Skeletal muscle satellite cell (primary cell): ENCODE data around the gene CD6.

Source experiments
- H3K27me3 ChIP-seq: 2 replicates; pipeline ENCODE4 v1.7.0; 2013; ENCODE audit warnings: low read length; ENCODE audit not compliant: control insufficient read depth, insufficient read depth
- H3K36me3 ChIP-seq: 2 replicates; pipeline ENCODE4 v1.7.0; 2013; ENCODE audit warnings: mild to moderate bottlenecking, control low read depth, low read length; ENCODE audit not compliant: insufficient read depth
- H3K4me1 ChIP-seq: 2 replicates; pipeline ENCODE4 v1.7.0; 2013; ENCODE audit warnings: low read length; ENCODE audit not compliant: control insufficient read depth, insufficient read depth
- H3K4me2 ChIP-seq: 2 replicates; pipeline ENCODE4 v1.7.0; 2013; ENCODE audit warnings: mild to moderate bottlenecking, low read length
- H3K4me3 ChIP-seq: 2 replicates; pipeline ENCODE4 v1.7.0; 2013; ENCODE audit warnings: low read length
- H3K9ac ChIP-seq: 2 replicates; pipeline ENCODE4 v1.7.0; 2013; ENCODE audit warnings: mild to moderate bottlenecking, low read depth, low read length, moderate library complexity
- H3K9me3 ChIP-seq: replicated peaks from 2 replicates; pipeline ENCODE4 v1.7.0; 2013; ENCODE audit warnings: mild to moderate bottlenecking, control low read depth, low read length

The CD6 gene

GRCh38 chr11:60947700-60948099, 23.8 kb upstream of the CD6 start:
- Histone ChIP-seq H3K4me2 (no peak overlapping the region), H3K4me3 (no peak overlapping the region), H3K9ac (no peak overlapping the region), H3K36me3 (no peaks in the 10 kb centered on the region), H3K27me3 (peaks cover 4% of the 10 kb centered on the region), H3K9me3 (no peaks in the 10 kb centered on the region), H3K4me1 (peaks cover 12% of the 10 kb centered on the region)

GRCh38 chr11:60948250-60948649, 23.2 kb upstream of the CD6 start:
- Histone ChIP-seq H3K4me1 (peaks cover 12% of the 10 kb centered on the region), H3K4me3 (no peak overlapping the region), H3K4me2 (no peak overlapping the region), H3K9me3 (no peaks in the 10 kb centered on the region), H3K9ac (no peak overlapping the region), H3K36me3 (no peaks in the 10 kb centered on the region), H3K27me3 (peaks cover 4% of the 10 kb centered on the region)

- H3K27me3 ChIP-seq, result peaks cover 4% of the 10 kb centered on the region
- H3K9ac ChIP-seq, result no peak overlapping the region
- no peaks in the 10 kb centered on the region for H3K9me3 ChIP-seq
- H3K4me1 ChIP-seq, result peaks cover 12% of the 10 kb centered on the region
- no peak overlapping the region for H3K4me2 ChIP-seq
- no peak overlapping the region for H3K4me3 ChIP-seq
- no peaks in the 10 kb centered on the region for H3K36me3 ChIP-seq
Observed at GRCh38 chr11:60950024-60950423, 21.5 kb upstream of the CD6 start.

GRCh38 chr11:60950933-60951605, 20.4 kb upstream of the CD6 start:
- no peaks in the 10 kb centered on the region for H3K36me3 ChIP-seq
- H3K9me3 ChIP-seq, result no peaks in the 10 kb centered on the region
- H3K4me2 ChIP-seq, result peak overlapping the region; percentile 89
- peak overlapping the region; percentile 69 for H3K4me3 ChIP-seq
- peaks cover 4% of the 10 kb centered on the region for H3K27me3 ChIP-seq
- H3K4me1 ChIP-seq, result peaks cover 12% of the 10 kb centered on the region
- peak overlapping the region; percentile 83 for H3K9ac ChIP-seq

- Histone ChIP-seq H3K36me3 (no peaks in the 10 kb centered on the region), H3K4me2 (peak overlapping the region; percentile 89), H3K27me3 (peaks cover 4% of the 10 kb centered on the region), H3K4me1 (peaks cover 12% of the 10 kb centered on the region), H3K9me3 (no peaks in the 10 kb centered on the region), H3K4me3 (peak overlapping the region; percentile 69), H3K9ac (peak overlapping the region; percentile 83)
Observed at GRCh38 chr11:60951606-60951903, 19.9 kb upstream of the CD6 start.

GRCh38 chr11:60951904-60952741, 19.4 kb upstream of the CD6 start, which contains the start of gene SLC15A3:
SLC15A3 (minus strand) TSS chr11:60952176; CDS start chr11:60951551, 625 bp downstream.
- Histone ChIP-seq H3K4me3 (peak within 1 kb of the TSS; percentile 69), H3K36me3 (no peaks in the 10 kb centered on the region), H3K4me2 (peak within 1 kb of the TSS; percentile 89), H3K9me3 (no peaks in the 10 kb centered on the region), H3K4me1 (peaks cover 12% of the 10 kb centered on the region), H3K27me3 (peaks cover 4% of the 10 kb centered on the region), H3K9ac (peak within 1 kb of the TSS; percentile 83)

GRCh38 chr11:60952742-60953170, 18.7 kb upstream of the CD6 start:
- peak overlapping the region; percentile 89 for H3K4me2 ChIP-seq
- H3K9me3 ChIP-seq, result no peaks in the 10 kb centered on the region
- no peak overlapping the region for H3K9ac ChIP-seq
- peaks cover 12% of the 10 kb centered on the region for H3K4me1 ChIP-seq
- no peaks in the 10 kb centered on the region for H3K36me3 ChIP-seq
- peaks cover 4% of the 10 kb centered on the region for H3K27me3 ChIP-seq
- peak overlapping the region; percentile 69 for H3K4me3 ChIP-seq

DNA sequence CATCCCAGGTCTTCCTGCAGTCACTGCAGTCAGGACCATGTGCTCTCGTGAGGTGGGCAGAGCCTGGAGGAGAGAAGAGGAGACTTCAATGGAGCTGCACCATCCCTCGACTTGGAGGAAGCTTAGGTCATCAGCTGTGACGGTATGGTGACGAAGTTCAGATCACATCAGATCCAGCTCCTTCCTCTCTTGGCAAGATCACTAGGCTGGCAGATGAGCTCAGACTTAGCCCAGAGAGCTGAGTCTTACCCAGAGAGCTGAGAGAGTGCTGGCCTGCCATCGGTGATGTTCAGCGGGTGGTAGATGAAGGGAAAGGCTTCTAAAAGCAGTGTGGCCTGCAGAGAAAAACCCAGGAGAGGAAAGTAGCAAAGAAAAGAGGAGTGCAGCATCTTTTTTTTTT, 17.7 kb upstream of the CD6 start:
- Histone ChIP-seq H3K9me3 (no peaks in the 10 kb centered on the region), H3K4me1 (peaks cover 12% of the 10 kb centered on the region), H3K27me3 (peaks cover 4% of the 10 kb centered on the region), H3K4me3 (no peak overlapping the region), H3K4me2 (no peak overlapping the region), H3K36me3 (no peaks in the 10 kb centered on the region), H3K9ac (no peak overlapping the region)

DNA sequence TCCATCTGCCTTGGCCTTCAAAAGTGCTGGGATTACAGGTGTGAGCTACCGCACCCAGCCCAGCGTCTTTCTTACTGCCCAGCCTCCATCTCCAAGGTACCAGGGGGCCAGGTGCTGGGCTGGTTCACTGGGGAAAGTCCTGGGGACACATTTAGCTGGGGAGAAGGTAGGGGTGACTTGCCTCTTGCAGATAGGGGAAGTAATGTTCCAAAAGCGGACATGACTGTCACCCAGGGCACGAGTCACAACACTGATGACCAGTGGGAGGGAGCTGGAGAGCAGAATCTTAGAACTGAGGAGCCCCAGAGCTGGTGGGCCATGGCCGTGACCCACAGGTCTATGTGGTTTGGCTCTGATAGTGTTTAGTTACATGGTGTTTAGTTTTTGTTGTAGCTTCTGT, 17.1 kb upstream of the CD6 start:
- Histone ChIP-seq H3K9ac (no peak overlapping the region), H3K27me3 (peaks cover 9% of the 10 kb centered on the region), H3K36me3 (no peaks in the 10 kb centered on the region), H3K4me1 (peaks cover 12% of the 10 kb centered on the region), H3K4me2 (no peak overlapping the region), H3K9me3 (no peaks in the 10 kb centered on the region), H3K4me3 (no peak overlapping the region)

- H3K9me3 ChIP-seq, result no peaks in the 10 kb centered on the region
- H3K36me3 ChIP-seq, result no peaks in the 10 kb centered on the region
- no peak overlapping the region for H3K4me3 ChIP-seq
- no peak overlapping the region for H3K9ac ChIP-seq
- no peak overlapping the region for H3K4me2 ChIP-seq
- H3K27me3 ChIP-seq, result peaks cover 16% of the 10 kb centered on the region
- peaks cover 12% of the 10 kb centered on the region for H3K4me1 ChIP-seq
Observed at GRCh38 chr11:60955571-60955970, 15.9 kb upstream of the CD6 start.

DNA sequence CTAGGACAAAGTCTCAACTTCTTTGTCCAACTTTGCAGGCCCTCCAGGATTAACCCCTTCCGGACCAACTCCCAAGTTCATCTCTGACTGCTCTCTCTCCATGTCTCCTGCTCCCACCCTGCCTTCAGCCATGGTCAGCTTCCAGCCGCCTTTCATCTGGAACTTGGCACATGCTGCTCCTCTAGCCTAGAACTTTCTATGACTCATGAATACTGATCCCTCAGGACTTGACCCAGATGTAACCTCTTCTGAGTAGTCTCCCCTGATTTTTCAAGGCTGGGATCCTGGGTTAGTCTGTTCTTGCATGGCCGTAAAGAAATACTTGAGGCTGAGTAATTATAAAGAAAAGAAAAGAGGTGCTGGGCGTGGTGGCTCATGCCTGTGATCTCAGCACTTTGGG, 14.3 kb upstream of the CD6 start:
- peaks cover 33% of the 10 kb centered on the region for H3K27me3 ChIP-seq
- no peaks in the 10 kb centered on the region for H3K36me3 ChIP-seq
- H3K4me3 ChIP-seq, result no peak overlapping the region
- no peaks in the 10 kb centered on the region for H3K9me3 ChIP-seq
- H3K4me2 ChIP-seq, result no peak overlapping the region
- H3K9ac ChIP-seq, result no peak overlapping the region
- H3K4me1 ChIP-seq, result peaks cover 5% of the 10 kb centered on the region
